Trophoblast cell (in vitro differentiated cells and primary cell): Measurements from ENCODE around the gene TRMT2A.

Experiments used
- DNase-seq, 2 donors: peaks; one replicate each; pipeline ENCODE4 v3.0.0-alpha.2; 2016
- H2AFZ ChIP-seq: 2 replicates; pipeline ENCODE4 v1.6.1; 2013; ENCODE audit warnings: low read length, moderate library complexity, mild to moderate bottlenecking; ENCODE audit not compliant: insufficient read depth, poor library complexity
- H2AK5ac ChIP-seq: 2 replicates; pipeline ENCODE4 v1.6.1; 2013; ENCODE audit warnings: mild to moderate bottlenecking, low read length
- H2BK120ac ChIP-seq: 2 replicates; pipeline ENCODE4 v1.6.1; 2013; ENCODE audit warnings: low read length, mild to moderate bottlenecking, moderate library complexity; ENCODE audit not compliant: insufficient read depth, poor library complexity
- H2BK12ac ChIP-seq: 2 replicates; pipeline ENCODE4 v1.6.1; 2013; ENCODE audit warnings: mild to moderate bottlenecking, low read length, moderate library complexity
- H2BK5ac ChIP-seq: 2 replicates; pipeline ENCODE4 v1.6.1; 2013; ENCODE audit warnings: low read length, low read depth, moderate library complexity, mild to moderate bottlenecking; ENCODE audit not compliant: poor library complexity
- H3K14ac ChIP-seq: 2 replicates; pipeline ENCODE4 v1.6.1; 2013; ENCODE audit warnings: mild to moderate bottlenecking, low read length
- H3K18ac ChIP-seq: 2 replicates; pipeline ENCODE4 v1.6.1; 2013; ENCODE audit warnings: mild to moderate bottlenecking, low read length
- H3K23ac ChIP-seq: 2 replicates; pipeline ENCODE4 v1.6.1; 2013; ENCODE audit warnings: low read length
- H3K27ac ChIP-seq: 2 replicates; pipeline ENCODE4 v1.5.1; 2013; ENCODE audit warnings: low read depth, mild to moderate bottlenecking, inconsistent platforms, low read length, moderate library complexity
- H3K27me3 ChIP-seq: 2 replicates; pipeline ENCODE4 v1.6.1; 2013; ENCODE audit warnings: inconsistent platforms, mild to moderate bottlenecking, low read length, moderate library complexity; ENCODE audit not compliant: insufficient read depth
- H3K36me3 ChIP-seq, 2 experiments: 1 replicate in 1 of 2; 2 replicates in 1 of 2; pipeline ENCODE4 v1.6.1; 2013; ENCODE audit warnings: low read length in 2 of 2, mild to moderate bottlenecking in 2 of 2, moderate library complexity in 1 of 2; ENCODE audit not compliant: insufficient read depth in 2 of 2, control insufficient read depth in 1 of 2
- H3K4ac ChIP-seq: 2 replicates; pipeline ENCODE4 v1.6.1; 2013; ENCODE audit warnings: low read depth, mild to moderate bottlenecking, low read length, moderate library complexity
- H3K4me1 ChIP-seq, 2 experiments: 1 replicate in 1 of 2; 2 replicates in 1 of 2; pipeline ENCODE4 v1.6.1; 2013; ENCODE audit warnings: low read length in 2 of 2, mild to moderate bottlenecking in 2 of 2, moderate library complexity in 1 of 2; ENCODE audit not compliant: insufficient read depth in 2 of 2, control insufficient read depth in 1 of 2
- H3K4me2 ChIP-seq: 2 replicates; pipeline ENCODE4 v1.6.1; 2013; ENCODE audit warnings: inconsistent platforms, mild to moderate bottlenecking, low read length, moderate library complexity
- H3K4me3 ChIP-seq: 2 replicates; pipeline ENCODE4 v1.5.1; 2013; ENCODE audit warnings: mild to moderate bottlenecking, low read depth, low read length, inconsistent platforms
- H3K79me1 ChIP-seq: one replicate; pipeline ENCODE4 v1.6.1; 2013; ENCODE audit warnings: low read length
- H3K79me2 ChIP-seq: 2 replicates; pipeline ENCODE4 v1.6.1; 2013; ENCODE audit warnings: low read length, mild to moderate bottlenecking; ENCODE audit not compliant: control insufficient read depth, insufficient read depth, poor library complexity
- H3K9ac ChIP-seq: 2 replicates; pipeline ENCODE4 v1.6.1; 2013; ENCODE audit warnings: mild to moderate bottlenecking, low read length
- H3K9me3 ChIP-seq: 2 replicates; pipeline ENCODE4 v1.6.1; 2013; ENCODE audit warnings: low read depth, mild to moderate bottlenecking, control low read depth, inconsistent platforms, low read length; ENCODE audit not compliant: insufficient read depth
- H4K12ac ChIP-seq: 2 replicates; pipeline ENCODE4 v1.6.1; 2013; ENCODE audit warnings: low read depth, mild to moderate bottlenecking, low read length, moderate library complexity
- H4K8ac ChIP-seq: 2 replicates; pipeline ENCODE4 v1.6.1; 2013; ENCODE audit warnings: low read depth, mild to moderate bottlenecking, low read length, moderate library complexity
- H4K91ac ChIP-seq: one replicate; pipeline ENCODE4 v1.6.1; 2013; ENCODE audit warnings: low read depth, mild to moderate bottlenecking, low read length, moderate library complexity
- WGBS: extraction: QIAGEN DNeasy Blood & Tissue Kit; methylation state at CpG from one replicate; pipeline ENCODE4 v1.1.7; 2013; ENCODE audit warnings: missing lambda C conversion rate; ENCODE audit not compliant: insufficient read length, insufficient coverage; ENCODE audit errors: extremely low coverage; 5-methylcytosine and 5-hydroxymethylcytosine counted together

Gene TRMT2A

DNA sequence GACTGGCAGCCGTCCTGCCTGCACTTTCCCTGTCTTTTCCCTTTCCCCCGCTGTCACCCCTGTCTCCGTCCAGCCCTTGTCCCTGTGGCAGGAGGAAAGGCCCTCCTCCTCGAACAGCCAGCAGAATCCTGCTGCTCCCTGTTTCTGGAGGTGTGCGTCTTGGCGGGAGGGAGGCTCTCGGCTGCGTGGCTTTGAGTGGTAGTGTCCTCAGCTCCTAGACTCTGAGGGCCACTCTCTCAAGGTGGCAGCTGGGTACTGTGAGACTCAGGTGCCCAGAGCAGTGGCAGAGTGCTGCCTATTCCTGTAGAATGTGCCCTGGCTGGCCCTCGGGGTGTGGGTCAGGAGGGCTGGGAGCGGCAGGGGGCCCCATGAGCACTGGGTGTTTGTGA lies 10.2 kb downstream of the TRMT2A start:
- Histone ChIP-seq H3K79me2 (no peaks in the 10 kb centered on the region), H3K4me3 (no peak overlapping the region), H2BK12ac (no peak overlapping the region), H3K27me3 (no peaks in the 10 kb centered on the region), H3K36me3 (peaks cover 83 to 84% of the 10 kb centered on the region in 2 experiments), H3K23ac (no peak overlapping the region), H4K12ac (no peak overlapping the region), H3K9ac (no peak overlapping the region), H4K8ac (no peak overlapping the region), H3K18ac (no peak overlapping the region), H3K4me1 (no peaks in the 10 kb centered on the region), H3K9me3 (no peaks in the 10 kb centered on the region), H3K4ac (no peak overlapping the region), H2BK120ac (no peak overlapping the region), H3K27ac (no peak overlapping the region), H4K91ac (no peak overlapping the region), H3K79me1 (no peaks in the 10 kb centered on the region), H3K4me2 (no peak overlapping the region), H2BK5ac (no peak overlapping the region), H3K14ac (no peak overlapping the region), H2AFZ (no peak overlapping the region), H2AK5ac (no peak overlapping the region)
- no peak for DNase-seq
- WGBS = no CpG with 5 or more reads among the region's 10 CpGs

GRCh38 chr22:20106205-20106848 lies 10.7 kb downstream of the TRMT2A start:
- Histone ChIP-seq H3K4me1 (no peaks in the 10 kb centered on the region), H3K4me3 (no peak overlapping the region), H2AFZ (no peak overlapping the region), H2AK5ac (no peak overlapping the region), H3K4ac (no peak overlapping the region), H3K79me1 (no peaks in the 10 kb centered on the region), H3K23ac (no peak overlapping the region), H3K79me2 (no peaks in the 10 kb centered on the region), H3K18ac (no peak overlapping the region), H3K36me3 (peaks cover 82 to 84% of the 10 kb centered on the region in 2 experiments), H2BK12ac (no peak overlapping the region), H3K9ac (no peak overlapping the region), H4K12ac (no peak overlapping the region), H4K91ac (no peak overlapping the region), H3K27me3 (no peaks in the 10 kb centered on the region), H3K9me3 (no peaks in the 10 kb centered on the region), H3K14ac (no peak overlapping the region), H2BK120ac (no peak overlapping the region), H4K8ac (no peak overlapping the region), H2BK5ac (no peak overlapping the region), H3K4me2 (no peak overlapping the region), H3K27ac (no peak overlapping the region)
- no CpG with 5 or more reads among the region's 20 CpGs for whole genome bisulfite sequencing
- DNase-seq = no peak

DNA sequence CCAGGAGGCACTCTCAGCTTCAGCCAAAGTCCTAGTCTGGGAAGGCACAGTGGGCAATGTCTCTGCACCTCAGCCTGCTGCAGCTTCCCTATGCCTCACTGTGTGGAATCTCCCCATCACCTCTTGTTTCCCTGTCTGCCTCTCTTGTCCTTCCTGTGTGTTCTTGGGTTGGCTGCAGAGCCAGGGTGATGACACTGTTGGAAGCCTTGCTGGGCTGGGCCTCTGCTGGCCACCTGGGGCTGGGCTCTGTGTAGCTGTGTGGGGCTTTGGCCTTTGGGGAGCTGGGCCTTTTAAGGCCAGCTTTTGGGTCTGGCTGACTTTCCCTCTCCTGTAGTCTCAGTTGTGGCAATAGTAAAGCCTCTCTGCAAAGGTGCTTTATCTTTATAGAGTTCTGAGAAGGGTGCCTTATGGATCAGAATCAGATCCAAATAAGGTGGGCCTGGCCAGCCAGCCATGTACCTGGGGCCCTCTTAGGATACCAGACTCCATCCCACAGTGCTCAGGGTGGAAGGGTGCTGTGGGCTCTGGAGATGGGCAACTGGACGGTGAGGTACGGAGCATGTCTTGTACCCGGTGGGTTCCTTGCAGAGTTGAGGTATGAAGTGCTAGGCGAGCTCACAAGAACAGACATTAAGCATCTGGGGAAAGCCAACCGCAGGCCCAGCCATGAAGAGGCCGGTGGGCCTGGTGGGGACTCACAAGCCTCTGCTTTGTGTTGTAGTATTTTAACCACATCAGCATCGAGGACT lies 11.4 kb downstream of the TRMT2A start:
- no peak overlapping the region for H4K12ac ChIP-seq
- no peak overlapping the region for H3K4me2 ChIP-seq
- H3K79me2 ChIP-seq = no peaks in the 10 kb centered on the region
- H3K36me3 ChIP-seq = peaks cover 84% of the 10 kb centered on the region in 2 experiments
- no peak overlapping the region for H2AFZ ChIP-seq
- H3K4ac ChIP-seq = no peak overlapping the region
- H3K14ac ChIP-seq = no peak overlapping the region
- H2AK5ac ChIP-seq = no peak overlapping the region
- no peak for DNase-seq
- H3K9ac ChIP-seq = no peak overlapping the region
- H4K8ac ChIP-seq = no peak overlapping the region
- no peak overlapping the region for H3K18ac ChIP-seq
- H2BK120ac ChIP-seq = no peak overlapping the region
- H4K91ac ChIP-seq = no peak overlapping the region
- H3K27me3 ChIP-seq = no peaks in the 10 kb centered on the region
- no peak overlapping the region for H3K4me3 ChIP-seq
- no CpG with 5 or more reads among the region's 7 CpGs for WGBS
- no peaks in the 10 kb centered on the region for H3K4me1 ChIP-seq
- no peaks in the 10 kb centered on the region for H3K79me1 ChIP-seq
- no peaks in the 10 kb centered on the region for H3K9me3 ChIP-seq
- H2BK12ac ChIP-seq = no peak overlapping the region
- H3K27ac ChIP-seq = no peak overlapping the region
- H2BK5ac ChIP-seq = no peak overlapping the region
- no peak overlapping the region for H3K23ac ChIP-seq

- Histone ChIP-seq H3K9me3 (no peaks in the 10 kb centered on the region), H2AFZ (no peak overlapping the region), H3K27ac (no peak overlapping the region), H2BK120ac (no peak overlapping the region), H3K4me2 (no peak overlapping the region), H3K4ac (no peak overlapping the region), H2BK12ac (no peak overlapping the region), H3K27me3 (no peaks in the 10 kb centered on the region), H3K18ac (no peak overlapping the region), H3K79me2 (no peaks in the 10 kb centered on the region), H3K4me1 (no peaks in the 10 kb centered on the region), H3K9ac (no peak overlapping the region), H3K23ac (no peak overlapping the region), H2AK5ac (no peak overlapping the region), H3K4me3 (no peak overlapping the region), H4K12ac (no peak overlapping the region), H3K36me3 (peaks cover 66 to 74% of the 10 kb centered on the region in 2 experiments), H2BK5ac (no peak overlapping the region), H4K8ac (no peak overlapping the region), H4K91ac (no peak overlapping the region), H3K79me1 (no peaks in the 10 kb centered on the region), H3K14ac (no peak overlapping the region)
- DNase-seq = no peak
- WGBS = no CpG with 5 or more reads among the region's 12 CpGs
Measured at GRCh38 chr22:20102203-20102780, 14.7 kb downstream of the TRMT2A start.
